GM18909 (cell line): Measurements from ENCODE around the gene PRKAR1A.
"Not testable (repeated sequence)": the region's sequence is repeated elsewhere in the genome, so short reads cannot be mapped to it uniquely, and the experiment has no call there.

Experiments used
- ATAC-seq: cut with Tn5 transposase; IDR thresholded peaks from one replicate; pipeline ENCODE4 v1.9.1; 2021; ENCODE audit warnings: mild to moderate bottlenecking; ENCODE audit not compliant: unreplicated experiment, poor library complexity

PRKAR1A gene

GRCh38 chr17:68512247-68512959, at the start of gene PRKAR1A:
TSS of gene PRKAR1A (plus strand) at chr17:68512430. CDS start at chr17:68515400, 2,970 bp downstream.
- peak; percentile 93 for ATAC-seq

- ATAC-seq: no peak
These were observed 48.8 kb upstream of the PRKAR1A start for GRCh38 chr17:68463211-68464019.

- ATAC-seq: no peak
These were observed 43.9 kb upstream of the PRKAR1A start for GRCh38 chr17:68468334-68468733.

GRCh38 chr17:68468788-68469187, 43.4 kb upstream of the PRKAR1A start:
- ATAC-seq: no peak

- no peak for ATAC-seq
These were observed 41.3 kb upstream of the PRKAR1A start for GRCh38 chr17:68470961-68471360.

- no peak for ATAC-seq
These were observed 31.3 kb upstream of the PRKAR1A start for GRCh38 chr17:68480885-68481284.

- ATAC-seq: no peak
These were observed 29.6 kb upstream of the PRKAR1A start for GRCh38 chr17:68482576-68483041.

- no peak for ATAC-seq
These were observed 27.8 kb upstream of the PRKAR1A start for GRCh38 chr17:68484458-68484857.

- no peak for ATAC-seq
These were observed 22.3 kb upstream of the PRKAR1A start for GRCh38 chr17:68489919-68490318.

GRCh38 chr17:68491381-68492231, 20.6 kb upstream of the PRKAR1A start:
- ATAC-seq: no peak

GRCh38 chr17:68492394-68493054, 19.7 kb upstream of the PRKAR1A start:
- ATAC-seq: not testable (repeated sequence)

- ATAC-seq: no peak
These were observed 17.1 kb upstream of the PRKAR1A start for GRCh38 chr17:68495081-68495480.

- ATAC-seq: peak; percentile 94
These were observed 14.3 kb upstream of the PRKAR1A start for GRCh38 chr17:68497885-68498319.

- peak; percentile 23 for ATAC-seq
These were observed 13.5 kb upstream of the PRKAR1A start for GRCh38 chr17:68498479-68499326.

- no peak for ATAC-seq
These were observed 12.6 kb upstream of the PRKAR1A start for GRCh38 chr17:68499587-68499986.

- no peak for ATAC-seq
These were observed 11.2 kb upstream of the PRKAR1A start for GRCh38 chr17:68501074-68501473.

- no peak for ATAC-seq
These were observed 6.3 kb upstream of the PRKAR1A start for GRCh38 chr17:68505951-68506350.

- no peak for ATAC-seq
These were observed 4.7 kb upstream of the PRKAR1A start for GRCh38 chr17:68507576-68507975.
